GM12878 (cell line): ENCODE results near the gene PSMD13. TPM values are rescaled to one million over a fixed set of nuclear protein-coding genes. Genes with fewer than 3 reads are reported as not detected.

Source experiments
- ATAC-seq: fragments of 200-7000 bp; cut with Tn5 transposase; 3 replicates; pipeline ENCODE4 v1.9.1; 2020; ENCODE audit warnings: mild to moderate bottlenecking, moderate library complexity
- BruUV-seq: library from RNA; stranded (reverse); fragments of 400-500 nt; replicated peaks from 2 replicates; lab custom pipeline; 2021; lab: Mats Ljungman, UMichigan
- CTCF ChIA-PET: fragments of 300-600 bp; sonication (Branson Sonifier 250); formaldehyde crosslinking; extraction: SDS; loops from one replicate; lab custom pipeline; 2021; ENCODE audit warnings: inconsistent platforms; lab: Yijun Ruan, JAX
- POLR2A ChIA-PET: fragments of 350-600 bp; formaldehyde crosslinking; extraction: SDS; loops from one replicate; lab custom pipeline; 2021; ENCODE audit warnings: inconsistent platforms; lab: Charles Lee
- RAD21 ChIA-PET: fragments of 300-600 bp; sonication (Branson Sonifier 250); formaldehyde crosslinking; loops from one replicate; lab custom pipeline; 2023; ENCODE audit warnings: antibody characterized with exemption; ENCODE audit not compliant: unreplicated experiment; lab: Charles Lee
- SMC1A ChIA-PET: fragments of 300-600 bp; sonication (Branson Sonifier 250); formaldehyde crosslinking; loops from one replicate; lab custom pipeline; 2023; ENCODE audit not compliant: unreplicated experiment, uncharacterized antibody; lab: Charles Lee
- DNase-seq: peaks from one replicate; pipeline ENCODE4 v3.0.0-alpha.2; 2011; ENCODE audit warnings: low read depth, low spot score
- FAIRE-seq: peaks from 3 replicates; lab custom pipeline; 2011; peaks lifted over from hg19 to GRCh38; lab: Jason Lieb, UNC
- H2AFZ ChIP-seq: 2 replicates; pipeline ENCODE4 v1.6.0; 2011; ENCODE audit warnings: low read depth, low read length, control low read depth; ENCODE audit not compliant: control insufficient read depth
- H3K27ac ChIP-seq: 2 replicates; pipeline ENCODE4 v1.5.1; 2011; ENCODE audit warnings: control low read depth; ENCODE audit not compliant: control insufficient read depth, insufficient read depth
- H3K27me3 ChIP-seq, 2 experiments: replicated peaks in 1 of 2; 2 replicates each; pipeline versions ENCODE4 v1.6.0 to v1.6.1; 2011; ENCODE audit warnings: low read length in 1 of 2; ENCODE audit not compliant: control insufficient read depth in 2 of 2, insufficient read depth in 2 of 2
- H3K36me3 ChIP-seq, 2 experiments: 2 replicates each; pipeline ENCODE4 v1.5.1; 2011; ENCODE audit warnings: low read length in 1 of 2; ENCODE audit not compliant: control insufficient read depth in 2 of 2, insufficient read depth in 2 of 2
- H3K4me1 ChIP-seq: 2 replicates; pipeline ENCODE4 v1.6.1; 2011; ENCODE audit warnings: mild to moderate bottlenecking, low read length, moderate library complexity, mixed read lengths; ENCODE audit not compliant: control insufficient read depth, insufficient read depth
- H3K4me2 ChIP-seq: 2 replicates; pipeline ENCODE4 v1.6.0; 2011; ENCODE audit warnings: control low read depth; ENCODE audit not compliant: control insufficient read depth, insufficient read depth
- H3K4me3 ChIP-seq: fragments of 200-600 bp; sonication (generic); 2 replicates; pipeline ENCODE4 v1.5.1; 2016
- H3K79me2 ChIP-seq: 2 replicates; pipeline ENCODE4 v1.6.0; 2011; ENCODE audit warnings: low read length; ENCODE audit not compliant: control insufficient read depth, insufficient read depth
- H3K9ac ChIP-seq: 2 replicates; pipeline ENCODE4 v1.8.0; 2011; ENCODE audit warnings: low read length, control low read depth, mixed read lengths; ENCODE audit not compliant: control insufficient read depth, insufficient read depth
- H3K9me3 ChIP-seq: replicated peaks from 3 replicates; pipeline ENCODE4 v1.5.1; 2011; ENCODE audit warnings: mild to moderate bottlenecking, low read length; ENCODE audit not compliant: control insufficient read depth, insufficient read depth
- H4K20me1 ChIP-seq: 2 replicates; pipeline ENCODE4 v1.6.0; 2011; ENCODE audit not compliant: control insufficient read depth, insufficient read depth
- DPF2 ChIP-seq: fragments of 450-650 bp; IDR thresholded peaks from 2 replicates; pipeline ENCODE4 v1.6.1; 2017; ENCODE audit warnings: mild to moderate bottlenecking
- FOXM1 ChIP-seq: IDR thresholded peaks from 2 replicates; pipeline ENCODE4 v1.6.1; 2012; ENCODE audit warnings: low read depth, mild to moderate bottlenecking, inconsistent platforms, low read length, moderate library complexity
- IKZF2 ChIP-seq, 2 experiments: fragments of 450-650 bp; IDR thresholded peaks; 2 replicates each; pipeline ENCODE4 v1.6.1; 2017; ENCODE audit warnings: mild to moderate bottlenecking in 2 of 2, moderate library complexity in 2 of 2
- JUNB ChIP-seq: IDR thresholded peaks from 2 replicates; pipeline ENCODE4 v1.6.1; 2016; ENCODE audit warnings: antibody characterized with exemption, mild to moderate bottlenecking
- RAD21 ChIP-seq: IDR thresholded peaks from 2 replicates; pipeline ENCODE4 v1.6.1; 2011; ENCODE audit warnings: mild to moderate bottlenecking, low read depth, low read length, moderate library complexity; ENCODE audit not compliant: insufficient read depth
- STAT3 ChIP-seq: IDR thresholded peaks from 2 replicates; pipeline ENCODE4 v1.6.1; 2011; ENCODE audit warnings: low read depth, low read length, improper control_type of control experiment
- SUZ12 ChIP-seq: fragments of 200-600 bp; sonication (generic); IDR thresholded peaks from one replicate; pipeline ENCODE4 v1.6.1; 2018; ENCODE audit warnings: antibody characterized with exemption, mild to moderate bottlenecking; ENCODE audit not compliant: unreplicated experiment
- TCF3 ChIP-seq: IDR thresholded peaks from 2 replicates; pipeline ENCODE4 v1.6.1; 2012; ENCODE audit warnings: low read depth, mild to moderate bottlenecking, low read length, borderline replicate concordance; ENCODE audit not compliant: insufficient read depth
- WGBS: methylation state at CpG from one replicate; pipeline ENCODE4 v1.1.6; 2016; ENCODE audit warnings: low lambda C conversion rate; ENCODE audit not compliant: insufficient replicate concordance, insufficient coverage; ENCODE audit errors: missing lambda C conversion rate; 5-methylcytosine and 5-hydroxymethylcytosine counted together
- in situ Hi-C: fragments of 300-500 bp; cut with MboI; formaldehyde crosslinking; loops from 9 replicates; pipeline ENCODE4 v1.14.3; 2018; ENCODE audit warnings: mixed read lengths
- intact Hi-C: fragments of 100-400 bp; cut with micrococcal nuclease; formaldehyde crosslinking; loops from one replicate; pipeline ENCODE4 v1.14.2; 2022; ENCODE audit not compliant: unreplicated experiment
- polyA plus RNA-seq, 11 experiments: library from polyadenylated mRNA; depleted of rRNA in 4 of 11; unstranded in 6 of 11; stranded (reverse) in 5 of 11; fragments of >200 nt; fragmentation: Nextera tagmentation in 4 of 11; fragmentation: Illumina TruSeq in 1 of 11; extraction: Ambion mirVana in 4 of 11; extraction: Trizol in 1 of 11; gene quantifications; 1 replicate in 1 of 11; 2 replicates in 10 of 11; pipeline versions ENCODE4 v1.2.1 to v1.2.3, GENCODE V29; 2011 to 2016; ENCODE audit warnings: inconsistent platforms in 2 of 11, missing spikeins in 2 of 11, low read depth in 1 of 11
- total RNA-seq, 4 experiments: library from RNA; depleted of rRNA in 3 of 4; stranded (reverse); fragments of >200 nt in 3 of 4; fragmentation: Illumina TruSeq in 1 of 4; extraction: Trizol in 1 of 4; gene quantifications; 2 replicates each; pipeline versions ENCODE4 v1.2.1 to v1.2.3, GENCODE V29; 2013 to 2021

Gene PSMD13
- total and polyA plus RNA-seq, 10 of the 15 experiments (the other 5 are each of a cell fraction or from before 2014, with no cell fraction given): 141 to 303 (median 177) TPM

GRCh38 chr11:283405-284104 is 46.8 kb downstream of the PSMD13 start:
- intact Hi-C loops: no loop called here
- no TSS peak for BruUV-seq
- Histone ChIP-seq H3K36me3 (no peaks in the 10 kb centered on the region), H3K79me2 (no peaks in the 10 kb centered on the region), H2AFZ (no peak overlapping the region)
- CTCF ChIA-PET: interaction anchor here (0.7 kb wide), 1 partner anchor 12 kb away, joined by 3 read pairs; no protein-coding TSS in a partner anchor
- 66% methylated on average over 20 of the region's 23 CpGs for WGBS
- no peak for FAIRE-seq
- no peak for ATAC-seq
- DNase-seq: no peak
- no peak for TF ChIP-seq SUZ12
- TF ChIP-seq, all 136 proteins: peak for 0
- ChIA-PET POLR2A (interaction anchor here (0.6 to 1.5 kb wide), 5 partner anchors 9 to 26 kb away, joined by 3 to 5 read pairs (median 3); no protein-coding TSS in a partner anchor), RAD21 (interaction anchor here (1.3 kb wide), 1 partner anchor 37 kb away, joined by 4 read pairs; no protein-coding TSS in a partner anchor), SMC1A (no interaction called here)
- H3K4me2 ChIP-seq: no peak overlapping the region
- H3K9me3 ChIP-seq: no peaks in the 10 kb centered on the region
- H4K20me1 ChIP-seq: no peaks in the 10 kb centered on the region
- in situ Hi-C loops: no loop called here
- no peak overlapping the region for H3K27ac ChIP-seq
- peaks cover 5% of the 10 kb centered on the region; the same call in 1 of the 2 replicates for H3K4me1 ChIP-seq
- H3K9ac ChIP-seq: no peak overlapping the region
- no peak overlapping the region for H3K4me3 ChIP-seq
- peaks cover 15 to 21% of the 10 kb centered on the region in 2 experiments for H3K27me3 ChIP-seq

DNA sequence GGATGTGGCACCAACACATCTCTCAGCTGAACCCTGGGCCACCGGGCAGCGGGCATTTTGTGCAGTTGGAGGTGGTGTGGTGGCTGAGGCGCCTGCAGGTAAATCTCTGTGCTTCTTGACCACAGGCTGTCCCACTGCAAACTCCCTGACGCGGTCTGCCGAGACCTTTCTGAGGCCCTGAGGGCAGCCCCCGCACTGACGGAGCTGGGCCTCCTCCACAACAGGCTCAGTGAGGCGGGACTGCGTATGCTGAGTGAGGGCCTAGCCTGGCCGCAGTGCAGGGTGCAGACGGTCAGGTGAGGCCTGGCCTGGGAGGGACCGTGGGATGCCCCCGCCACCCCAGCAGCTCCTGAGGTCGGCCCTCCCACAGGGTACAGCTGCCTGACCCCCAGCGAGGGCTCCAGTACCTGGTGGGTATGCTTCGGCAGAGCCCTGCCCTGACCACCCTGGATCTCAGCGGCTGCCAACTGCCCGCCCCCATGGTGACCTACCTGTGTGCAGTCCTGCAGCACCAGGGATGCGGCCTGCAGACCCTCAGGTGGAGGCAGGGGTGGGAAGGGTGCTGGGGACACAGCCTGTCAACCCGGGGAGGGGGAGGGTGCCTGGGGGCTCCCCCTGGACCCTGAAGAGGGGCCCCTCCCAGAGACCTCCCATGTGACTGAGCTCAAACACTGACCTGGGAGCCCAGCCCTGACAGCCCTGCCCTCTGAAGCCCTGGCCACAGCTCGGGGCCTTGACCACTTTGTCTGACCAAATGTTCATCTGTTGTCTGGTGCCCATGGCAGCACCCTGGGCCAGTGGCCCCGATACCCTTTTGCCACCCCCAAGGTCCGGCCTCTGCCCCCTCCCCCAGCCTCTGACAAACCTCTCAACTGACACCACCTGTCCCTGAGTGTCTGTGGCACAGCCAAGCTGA is 47.6 kb downstream of the PSMD13 start:
- POLR2A ChIA-PET: interaction anchor here (0.6 to 1.5 kb wide), 3 partner anchors 9 to 18 kb away, joined by 3 to 8 read pairs (median 4); no protein-coding TSS in a partner anchor
- SMC1A ChIA-PET: interaction anchor here (1.7 kb wide), 1 partner anchor 10 kb away, joined by 4 read pairs; no protein-coding TSS in a partner anchor
- Histone ChIP-seq H3K4me1 (peaks cover 5% of the 10 kb centered on the region; the same call in 1 of the 2 replicates), H3K27ac (no peak overlapping the region), H4K20me1 (no peaks in the 10 kb centered on the region), H3K9ac (no peak overlapping the region), H3K9me3 (no peaks in the 10 kb centered on the region), H3K27me3 (peaks cover 11 to 17% of the 10 kb centered on the region in 2 experiments), H3K4me3 (no peak overlapping the region), H3K4me2 (no peak overlapping the region), H3K79me2 (no peaks in the 10 kb centered on the region), H2AFZ (no peak overlapping the region), H3K36me3 (no peaks in the 10 kb centered on the region)
- intact Hi-C loops: no loop called here
- no peak for DNase-seq
- BruUV-seq: no TSS peak
- in situ Hi-C loops: no loop called here
- CTCF ChIA-PET: interaction anchor here (0.7 kb wide), 1 partner anchor 13 kb away, joined by 3 read pairs; no protein-coding TSS in a partner anchor
- no peak for ATAC-seq
- FAIRE-seq: no peak
- TF ChIP-seq RAD21 (no peak), STAT3 (no peak), TCF3 (no peak), IKZF2 (IDR thresholded peaks at IDR 0.05) (no peak), JUNB (no peak), FOXM1 (no peak), DPF2 (no peak)
- RAD21 ChIA-PET: interaction anchor here (1.3 to 1.4 kb wide), 2 partner anchors 34 to 38 kb away, joined by 4 to 5 read pairs; no protein-coding TSS in a partner anchor
- WGBS: 56% methylated on average over 23 of the region's 24 CpGs
